Activated CD4-positive, alpha-beta T cell treated with anti-CD3 and anti-CD28 coated beads, Interleukin-2, Interleukin-6, amounts not matched to agents 100 ng/mL and 50 ng/mL, durations not matched to agents 16 hours and 8 hours (primary cell): Measurements from ENCODE around the gene POU4F3.
"Not testable (repeated sequence)": the region's sequence is repeated elsewhere in the genome, so short reads cannot be mapped to it uniquely, and the experiment has no call there.

ENCODE experiments used
- DNase-seq: peaks from one replicate; pipeline ENCODE4 v3.0.0-alpha.2; 2020

Gene POU4F3

GRCh38 chr5:146338774-146339714, at the start of gene POU4F3:
POU4F3 (plus strand) TSS chr5:146338839; CDS start chr5:146339113, 274 bp downstream.
- DNase-seq: no peak

GRCh38 chr5:146290318-146290717, 48.3 kb upstream of the POU4F3 start:
- no peak for DNase-seq

DNA sequence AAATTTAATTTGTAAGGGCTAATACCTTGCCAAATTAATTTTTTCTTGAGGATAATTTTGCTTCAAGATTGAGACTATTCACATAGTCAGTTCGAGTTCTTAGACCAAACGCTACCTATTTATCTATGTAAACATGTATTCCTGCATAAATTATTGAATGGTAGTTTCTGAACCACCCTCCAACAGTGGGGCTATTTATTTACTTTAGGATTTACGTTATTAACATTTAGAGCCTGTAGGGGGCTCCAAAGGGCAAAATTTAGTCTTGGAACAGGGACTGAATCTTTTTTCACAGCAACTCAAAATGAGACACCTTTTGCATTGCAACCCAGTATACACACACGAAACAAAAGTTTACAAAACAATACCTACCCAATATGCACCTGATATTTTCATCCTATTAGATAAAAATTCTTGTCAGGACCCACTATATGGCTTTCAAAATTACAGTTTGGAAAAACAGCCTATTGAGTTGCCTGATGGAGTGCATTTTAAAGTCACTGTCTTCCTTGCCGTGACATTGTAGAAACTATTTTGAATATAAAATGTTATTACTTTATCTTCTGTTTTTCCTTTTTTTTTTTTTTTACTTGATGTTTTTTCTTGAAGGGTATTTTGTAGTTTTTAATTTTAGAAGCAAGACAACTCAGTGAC, 47.1 kb upstream of the POU4F3 start:
- DNase-seq: peak; percentile 52

GRCh38 chr5:146296245-146296644, 42.4 kb upstream of the POU4F3 start:
- DNase-seq: no peak

DNA sequence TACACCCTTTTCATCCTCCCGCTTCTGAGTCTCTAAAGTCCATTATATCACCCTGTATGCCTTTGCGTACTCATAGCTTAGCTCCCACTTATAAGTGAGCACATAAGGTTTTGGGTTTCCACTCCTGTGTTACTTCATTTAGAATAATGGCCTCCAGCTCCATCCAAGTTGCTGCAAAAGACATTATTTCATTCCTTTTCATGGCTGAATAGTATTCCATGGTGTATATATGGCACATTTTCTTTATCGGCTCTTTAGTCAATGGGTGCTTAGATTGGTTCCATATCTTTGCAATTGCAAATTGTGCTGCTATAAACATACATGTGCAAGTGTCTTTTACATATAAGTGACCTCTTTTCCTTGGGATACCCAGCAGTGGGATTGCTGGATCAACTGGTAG, 39.7 kb upstream of the POU4F3 start:
- DNase-seq: not testable (repeated sequence)

DNA sequence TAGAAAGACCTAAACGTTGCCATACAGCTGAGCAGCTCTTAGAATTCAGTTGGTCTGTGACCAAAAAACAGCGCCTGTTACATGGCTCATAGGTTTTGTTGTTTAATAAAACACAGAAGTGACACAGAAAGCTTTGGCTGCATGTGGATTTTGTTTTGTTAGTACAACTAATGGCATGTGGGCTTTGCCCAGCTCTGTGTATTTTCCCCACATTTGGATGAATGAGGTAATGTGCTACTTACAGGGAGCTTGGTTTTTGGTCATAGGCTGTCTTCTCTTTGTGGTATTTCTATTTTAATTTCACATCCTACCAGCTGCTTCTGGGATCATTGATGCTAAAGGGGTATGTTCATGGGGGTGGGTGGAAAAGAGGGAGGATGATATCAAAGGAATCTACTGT, 37.0 kb upstream of the POU4F3 start:
- no peak for DNase-seq

DNA sequence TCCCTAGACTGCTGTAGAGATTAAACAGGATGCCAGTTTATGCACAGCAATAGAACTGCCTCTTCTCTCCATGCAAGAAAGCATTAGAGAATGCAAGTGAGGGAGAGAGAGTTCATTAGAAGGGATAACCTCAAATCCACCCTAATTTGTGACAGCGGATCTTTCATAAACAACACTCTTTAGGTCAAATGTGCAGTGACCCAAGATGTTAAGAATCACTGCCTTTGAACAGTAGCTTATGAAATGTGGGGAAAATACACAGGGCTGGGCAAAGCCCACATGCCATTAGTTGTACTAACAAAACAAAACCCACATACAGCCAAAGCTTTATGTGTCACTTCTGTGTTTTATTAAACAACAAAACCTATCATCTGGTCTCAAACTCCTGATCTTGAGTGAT, 36.2 kb upstream of the POU4F3 start:
- no peak for DNase-seq

- no peak for DNase-seq
These were observed 31.8 kb upstream of the POU4F3 start for GRCh38 chr5:146306838-146307237.

DNA sequence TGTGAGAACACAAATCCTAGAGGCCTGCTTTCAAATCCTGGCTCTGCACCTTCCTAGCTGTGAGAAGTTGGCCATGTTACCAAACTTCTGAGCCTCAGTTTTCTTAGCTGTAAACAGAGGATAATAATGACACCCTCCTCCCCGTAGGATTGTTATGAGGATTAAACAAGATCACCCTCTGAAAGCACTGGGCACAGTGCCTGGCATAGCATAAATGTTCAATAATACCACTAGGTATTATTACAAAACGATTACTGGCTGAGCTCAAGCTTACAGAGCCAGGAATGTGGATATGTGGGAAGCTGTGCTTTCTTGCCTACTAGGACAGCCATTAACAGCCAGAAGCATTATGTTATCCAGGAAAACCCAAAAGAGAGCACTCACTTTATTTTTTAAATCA, 30.8 kb upstream of the POU4F3 start:
- DNase-seq: no peak

DNA sequence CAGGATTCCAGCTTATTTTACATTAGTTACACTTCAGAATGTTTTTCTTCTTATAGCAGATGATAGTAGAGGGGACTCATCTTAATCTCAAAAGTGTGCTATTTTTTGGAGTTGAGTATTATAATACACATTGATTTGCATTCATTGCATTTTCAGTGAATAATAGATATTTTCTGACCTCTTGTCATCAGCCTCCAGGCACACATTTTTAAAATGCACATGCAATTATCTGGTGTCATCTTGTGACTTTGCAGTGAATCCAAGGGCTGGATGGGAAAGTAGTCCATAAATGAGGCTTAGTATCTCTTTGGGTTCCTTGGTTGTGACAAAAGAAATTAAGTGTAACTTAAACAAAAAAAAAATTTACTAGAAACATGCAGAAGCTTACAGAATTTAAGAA, 28.1 kb upstream of the POU4F3 start:
- no peak for DNase-seq

- DNase-seq: no peak
These were observed 27.4 kb upstream of the POU4F3 start for GRCh38 chr5:146311278-146311677.

DNA sequence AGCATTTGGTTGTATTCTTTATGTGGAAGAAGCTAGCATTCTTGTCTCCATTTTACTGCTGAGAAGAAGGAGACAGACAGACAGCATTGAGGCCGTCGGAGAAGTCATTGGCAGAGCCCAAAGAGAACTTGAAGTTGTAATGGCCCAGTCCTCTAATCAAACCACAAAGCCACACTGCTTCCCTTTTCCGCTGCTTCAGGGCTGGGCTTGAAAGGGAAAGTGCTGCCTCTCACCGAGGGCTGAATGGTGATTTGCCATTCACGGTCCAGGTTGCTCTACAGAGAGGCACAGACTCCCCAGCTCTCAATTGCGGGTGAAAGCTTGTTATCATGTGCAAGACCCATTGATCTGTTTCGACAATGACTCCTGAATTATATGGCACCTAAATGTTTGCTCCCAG, 25.6 kb upstream of the POU4F3 start:
- no peak for DNase-seq

GRCh38 chr5:146321571-146321970, 17.1 kb upstream of the POU4F3 start:
- no peak for DNase-seq

DNA sequence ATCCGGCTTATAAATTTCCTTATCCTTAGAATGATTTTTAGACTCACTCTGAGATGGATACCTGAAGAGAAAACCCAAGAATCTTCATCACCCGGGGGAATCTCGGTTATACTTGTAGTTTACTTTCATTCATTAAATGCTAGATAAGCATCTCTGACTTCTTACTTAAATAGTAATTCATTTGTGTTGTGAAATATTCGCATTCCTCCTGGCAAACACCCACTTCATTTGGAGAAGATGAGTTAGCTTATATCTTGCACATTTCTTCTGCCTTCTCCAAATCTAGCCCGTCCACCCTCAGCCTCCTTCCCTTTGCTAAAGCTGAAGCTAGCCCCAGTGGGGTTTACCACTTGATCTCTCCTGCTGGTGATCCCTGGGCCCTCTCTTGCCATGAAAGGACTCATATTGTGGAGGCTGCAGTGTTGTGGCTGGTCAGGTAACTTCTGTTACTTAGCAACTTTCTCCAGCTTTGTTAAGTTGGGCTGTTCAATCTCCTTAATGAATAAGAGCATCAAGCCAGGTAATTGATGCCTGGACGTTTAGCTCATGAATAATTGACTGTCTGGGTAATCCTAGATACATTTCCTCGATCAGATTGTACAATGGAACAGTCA, 11.3 kb upstream of the POU4F3 start:
- no peak for DNase-seq

DNA sequence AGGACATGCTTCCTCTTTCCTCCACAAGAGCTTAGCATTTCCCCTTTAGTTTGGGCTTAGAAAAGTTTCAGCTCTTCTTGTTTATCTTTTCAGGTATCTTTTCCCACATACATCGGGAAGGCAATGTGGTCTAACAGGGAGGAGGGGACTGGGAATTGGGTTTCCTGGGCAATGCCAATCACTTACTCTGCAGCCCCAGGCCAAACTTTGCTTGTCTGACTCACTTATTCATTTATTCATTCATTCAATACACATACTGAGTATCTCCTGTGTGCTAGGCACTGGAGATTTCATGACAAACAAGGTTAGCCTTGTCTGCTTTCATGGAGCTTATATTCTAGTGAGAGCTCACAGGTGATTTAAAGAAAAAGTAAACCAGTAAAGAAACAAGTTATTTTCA, 10.7 kb upstream of the POU4F3 start:
- DNase-seq: no peak

GRCh38 chr5:146329697-146330096, 8.9 kb upstream of the POU4F3 start:
- DNase-seq: no peak

- no peak for DNase-seq
These were observed 7.2 kb upstream of the POU4F3 start for GRCh38 chr5:146331423-146331822.

DNA sequence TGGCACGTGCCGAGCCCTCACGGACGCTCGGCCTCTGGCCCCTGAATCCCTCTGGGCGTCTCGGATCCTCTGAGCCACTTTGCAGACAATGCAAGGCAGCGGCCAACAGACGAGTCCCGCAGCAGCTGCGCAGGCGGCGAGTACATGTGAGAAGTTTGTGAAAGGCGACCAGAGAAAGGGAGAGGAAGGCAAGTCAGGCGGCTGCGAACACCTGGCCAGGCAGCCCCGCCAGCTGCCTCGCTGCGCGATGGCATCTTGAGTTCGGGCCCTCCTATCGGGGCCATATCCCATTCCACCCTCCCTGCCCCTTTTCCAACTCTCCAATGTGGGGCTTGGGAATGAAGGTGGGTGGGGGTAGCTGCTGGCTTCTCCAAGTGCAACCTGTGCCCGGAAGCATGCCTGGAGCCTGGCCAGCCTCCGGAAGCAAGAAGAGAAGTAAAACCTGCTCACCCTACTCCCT, 4.5 kb upstream of the POU4F3 start:
- DNase-seq: no peak

DNA sequence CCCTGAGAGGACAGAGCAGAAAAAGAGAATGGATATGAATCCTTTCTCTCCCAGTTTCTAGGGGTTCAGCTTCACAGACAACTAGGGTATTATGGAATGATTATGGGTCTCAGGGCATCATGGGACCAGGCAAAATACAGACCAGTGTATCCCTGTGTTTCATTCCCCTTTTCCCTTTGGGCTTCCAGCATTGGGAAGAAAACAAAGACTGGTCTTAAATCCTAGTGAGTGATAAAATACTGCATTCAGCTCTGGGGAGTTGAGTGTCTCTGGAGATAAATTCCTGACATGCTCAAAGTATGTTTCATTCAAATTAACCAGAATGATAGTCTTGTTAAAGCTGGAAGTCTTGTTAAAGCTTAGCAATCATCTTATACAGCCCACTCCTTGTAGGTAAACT, 2.4 kb upstream of the POU4F3 start:
- DNase-seq: no peak

- DNase-seq: no peak
These were observed 1.3 kb upstream of the POU4F3 start for GRCh38 chr5:146337264-146337904.

- DNase-seq: no peak
These were observed 711 bp upstream of the POU4F3 start for GRCh38 chr5:146337928-146338327.

GRCh38 chr5:146339715-146340259, 1.1 kb downstream of the POU4F3 start:
- no peak for DNase-seq
